Activated CD4-positive, alpha-beta T cell treated with anti-CD3 and anti-CD28 coated beads, Interleukin-2, amount 50 U/mL, for 24 hours (primary cell): ENCODE data around the gene EVL.

Experiments used
- DNase-seq, 2 donors: peaks; one replicate each; pipeline ENCODE4 v3.0.0-alpha.2; 2020; ENCODE audit warnings: low read depth in 1 of 2, low spot score in 1 of 2

EVL gene

DNA sequence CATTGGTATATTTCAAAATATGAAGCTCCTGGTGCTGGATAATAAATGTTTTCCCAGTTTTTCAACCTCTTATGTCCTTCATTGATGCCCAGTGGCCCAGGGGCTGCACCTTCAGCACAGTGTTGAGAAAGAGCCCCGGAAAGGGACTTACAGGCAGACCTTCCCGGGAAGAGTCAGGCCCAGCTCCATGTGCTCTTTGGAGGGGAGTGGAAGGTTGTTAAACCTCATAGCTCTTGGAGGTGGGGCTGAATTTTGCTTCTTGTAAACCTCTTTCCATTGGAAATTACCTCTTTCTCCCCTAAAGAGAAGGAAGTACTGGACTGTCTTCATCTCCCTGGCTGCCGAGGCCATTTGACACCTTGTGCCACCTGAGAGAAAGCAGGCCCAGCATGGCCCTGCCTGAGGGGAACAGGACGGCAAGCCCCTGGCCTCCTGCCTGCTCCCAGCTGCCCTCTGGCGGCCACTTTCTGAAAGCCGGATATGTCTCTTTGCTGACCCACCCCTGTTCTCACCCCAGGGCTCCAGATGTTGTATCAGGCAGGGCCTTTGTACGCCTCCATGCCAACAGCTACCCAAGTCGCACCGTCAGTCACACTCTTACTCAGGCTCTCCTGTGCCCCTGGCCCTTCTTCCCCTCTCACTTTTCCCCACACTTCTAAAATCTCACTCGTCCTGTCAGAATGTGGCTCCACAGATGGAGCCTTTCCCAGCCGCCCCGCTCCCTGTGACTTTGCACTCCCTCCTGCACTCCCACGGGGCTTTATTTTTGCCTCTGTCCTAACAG is 43.0 kb downstream of the EVL start:
- peak; percentile 77 to 84 for DNase-seq

DNA sequence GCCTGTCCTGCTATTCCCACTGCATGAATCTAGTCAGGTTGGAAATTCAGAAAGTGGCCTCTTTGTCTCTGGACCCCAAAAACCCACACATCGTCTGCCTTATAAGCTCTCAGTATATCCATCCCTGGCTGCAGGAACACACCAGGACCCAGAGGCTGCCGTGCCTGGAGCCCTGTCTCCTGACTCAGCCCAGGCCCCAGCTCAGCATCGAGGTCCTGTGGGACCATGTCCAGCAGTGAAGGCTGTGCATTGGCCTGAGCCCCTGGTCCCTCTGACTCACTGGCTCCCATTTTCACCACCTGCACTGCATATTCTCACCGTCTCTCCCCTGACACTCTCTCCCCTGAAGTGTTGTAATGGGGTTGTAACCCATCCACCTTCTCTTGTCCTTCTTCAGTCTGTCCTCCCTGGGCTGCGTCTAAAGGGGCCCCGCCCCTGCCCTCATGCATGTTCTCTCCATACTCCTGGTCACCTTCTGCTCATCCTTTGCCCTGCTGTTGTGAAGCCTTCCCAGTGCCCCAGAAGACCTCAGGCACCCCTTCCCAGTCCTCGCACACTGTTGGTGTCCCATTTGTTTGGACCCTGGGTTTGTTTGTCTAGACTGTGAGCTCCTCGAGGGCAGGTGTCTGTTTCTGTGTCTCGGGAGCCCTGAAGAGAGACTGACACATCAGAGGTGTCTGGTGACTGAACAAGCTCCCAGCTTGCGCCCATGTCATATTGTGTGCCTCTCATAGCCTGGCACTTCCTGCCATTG is 43.8 kb downstream of the EVL start:
- DNase-seq = no peak

DNA sequence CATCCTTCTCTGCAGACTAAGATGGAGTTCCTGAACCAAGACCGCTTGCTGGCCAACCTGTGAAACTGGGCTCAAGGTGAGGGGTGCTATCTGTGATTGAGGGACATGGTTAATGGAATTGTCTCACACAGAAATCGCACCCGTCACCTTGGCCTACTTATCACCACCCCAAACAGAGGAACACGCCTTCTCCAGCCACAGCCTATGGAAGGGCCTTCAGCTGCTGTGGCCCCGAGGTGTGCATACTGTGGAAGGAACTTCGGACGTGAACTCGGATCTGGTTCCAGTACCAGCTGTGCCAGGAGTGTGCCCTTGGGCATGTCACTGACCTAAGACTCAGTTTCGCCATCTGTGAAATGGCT is 44.4 kb downstream of the EVL start:
- DNase-seq = no peak

DNA sequence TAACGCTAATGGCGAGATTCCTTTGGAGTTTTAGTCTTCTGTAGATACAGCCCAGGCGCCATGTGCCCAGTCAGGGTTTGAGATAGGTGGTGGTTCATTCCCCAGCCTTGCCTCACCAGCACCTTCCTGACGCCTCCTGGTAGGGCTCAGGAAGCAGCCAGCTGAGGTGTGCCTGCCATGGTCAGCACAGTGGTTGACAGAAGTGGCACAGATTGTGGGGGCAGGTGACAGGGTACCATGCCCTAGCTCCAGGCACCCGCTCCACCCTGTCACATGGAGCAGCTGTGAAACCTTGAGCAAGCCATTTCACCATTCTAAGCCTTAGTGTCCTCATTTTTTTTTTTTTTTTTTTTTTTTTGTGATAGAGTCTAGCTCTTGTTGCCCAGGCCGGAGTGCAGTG is 45.6 kb downstream of the EVL start:
- DNase-seq = no peak

GRCh38 chr14:100111931-100112704 is 46.9 kb downstream of the EVL start:
- no peak for DNase-seq

DNA sequence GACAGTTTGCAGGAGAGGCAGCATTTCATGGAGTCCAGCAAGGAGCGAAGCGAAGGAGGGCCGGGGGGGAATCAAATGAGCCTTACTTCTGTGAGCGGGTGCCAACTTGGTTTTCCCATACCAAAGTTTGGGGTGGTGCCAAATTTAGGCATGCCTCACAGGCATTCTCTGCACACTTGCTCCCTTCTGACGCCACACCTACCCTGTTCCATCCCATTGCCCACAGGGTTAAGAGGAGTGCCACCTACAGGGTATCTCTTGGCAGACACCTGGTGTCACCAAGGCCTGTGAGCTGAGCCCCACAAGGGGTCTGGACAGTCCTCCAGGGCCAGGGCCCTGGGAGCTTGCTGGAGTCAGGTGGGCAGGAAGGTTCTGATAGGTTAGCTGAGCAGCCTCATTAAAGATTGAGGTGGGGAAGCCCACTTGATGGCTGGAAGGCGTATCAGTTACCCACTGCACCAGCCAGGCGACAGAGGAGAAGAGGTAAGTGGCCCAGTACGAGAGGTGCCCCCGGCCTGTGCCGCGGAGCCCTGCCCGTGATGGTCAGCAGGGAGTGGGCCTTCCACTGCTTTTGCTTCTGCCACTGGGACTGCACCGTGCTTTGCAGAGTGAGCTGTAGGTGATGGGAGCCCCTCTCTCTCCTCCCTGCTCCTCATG is 49.0 kb downstream of the EVL start:
- DNase-seq = no peak

- no peak for DNase-seq
These were observed 50.0 kb downstream of the EVL start for GRCh38 chr14:100115236-100115635.

DNA sequence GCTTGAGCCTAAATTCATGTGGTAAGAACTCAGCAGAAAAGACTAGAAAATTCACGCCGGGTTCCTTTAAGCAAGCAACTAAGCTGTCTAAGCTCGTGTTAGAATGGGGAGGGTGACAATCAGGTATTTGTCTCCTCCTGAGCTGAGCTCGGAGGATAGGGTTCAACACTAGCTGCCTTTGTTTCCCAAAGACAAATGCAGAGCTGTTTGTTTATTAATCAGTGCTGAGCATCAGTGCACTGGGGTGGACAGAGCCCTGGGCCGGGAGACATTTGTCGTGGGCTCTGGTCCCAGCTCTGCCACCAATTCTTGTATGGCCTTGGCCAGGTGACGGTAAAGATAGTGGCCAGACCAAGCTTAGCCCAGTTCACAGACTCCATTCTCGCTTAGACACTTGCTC is 50.5 kb downstream of the EVL start:
- no peak for DNase-seq

- no peak for DNase-seq
These were observed 50.9 kb downstream of the EVL start for GRCh38 chr14:100116134-100116533.

DNA sequence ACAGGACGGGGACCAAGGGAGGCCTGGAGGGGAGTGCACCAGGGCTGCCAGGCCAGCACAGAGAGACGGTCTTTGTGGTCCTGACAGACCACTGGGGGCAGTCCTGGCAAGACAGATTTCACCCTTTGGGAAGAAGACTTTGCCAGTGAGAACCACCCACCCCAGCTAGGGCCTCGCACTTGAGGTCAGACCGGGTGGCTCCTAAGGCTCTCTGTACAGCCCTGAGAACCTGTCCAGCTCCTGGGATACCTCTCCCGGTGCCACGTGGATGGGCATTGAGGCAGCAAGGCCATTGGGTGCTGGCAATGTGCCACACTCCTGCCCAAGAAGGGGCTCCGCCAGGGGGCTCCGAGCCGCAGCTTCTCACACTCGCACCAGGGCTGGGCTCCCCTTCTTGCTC is 51.8 kb downstream of the EVL start:
- DNase-seq = no peak

DNA sequence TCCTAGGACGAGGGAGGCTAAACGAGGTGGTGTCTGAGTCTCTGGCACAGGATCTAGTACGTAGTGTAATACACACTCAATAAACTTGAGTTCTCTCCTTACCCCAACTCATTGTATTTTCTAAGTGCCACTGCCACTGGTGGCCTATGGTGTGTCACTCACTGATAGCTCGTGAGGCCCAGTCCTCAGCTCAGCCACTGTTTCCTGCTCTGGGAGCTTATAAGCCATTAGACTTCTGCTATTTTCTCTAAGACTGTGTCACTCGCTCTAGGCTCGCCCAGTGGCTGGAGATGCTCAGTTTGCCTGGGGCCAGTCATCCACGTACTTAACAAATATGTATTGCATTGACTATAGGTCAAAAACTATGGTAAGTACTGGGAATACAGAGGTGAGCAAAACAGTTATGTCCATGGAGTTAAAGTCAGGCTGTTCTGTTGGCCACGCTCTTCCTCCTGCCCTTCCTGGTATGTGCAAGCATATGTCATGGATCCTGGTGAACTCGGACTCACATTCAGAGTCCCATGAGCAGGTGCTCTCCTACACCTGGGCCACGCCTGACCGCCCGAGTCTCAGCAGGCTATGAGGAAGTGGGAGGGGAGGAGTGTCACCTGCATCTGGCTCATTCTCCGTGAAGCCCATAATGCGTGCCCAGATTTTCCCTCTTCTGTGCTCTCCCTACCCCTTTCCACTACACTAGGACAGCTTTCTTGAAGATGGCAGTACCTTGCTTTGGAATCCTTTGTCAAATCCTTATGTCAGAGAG is 52.6 kb downstream of the EVL start:
- no peak for DNase-seq

DNA sequence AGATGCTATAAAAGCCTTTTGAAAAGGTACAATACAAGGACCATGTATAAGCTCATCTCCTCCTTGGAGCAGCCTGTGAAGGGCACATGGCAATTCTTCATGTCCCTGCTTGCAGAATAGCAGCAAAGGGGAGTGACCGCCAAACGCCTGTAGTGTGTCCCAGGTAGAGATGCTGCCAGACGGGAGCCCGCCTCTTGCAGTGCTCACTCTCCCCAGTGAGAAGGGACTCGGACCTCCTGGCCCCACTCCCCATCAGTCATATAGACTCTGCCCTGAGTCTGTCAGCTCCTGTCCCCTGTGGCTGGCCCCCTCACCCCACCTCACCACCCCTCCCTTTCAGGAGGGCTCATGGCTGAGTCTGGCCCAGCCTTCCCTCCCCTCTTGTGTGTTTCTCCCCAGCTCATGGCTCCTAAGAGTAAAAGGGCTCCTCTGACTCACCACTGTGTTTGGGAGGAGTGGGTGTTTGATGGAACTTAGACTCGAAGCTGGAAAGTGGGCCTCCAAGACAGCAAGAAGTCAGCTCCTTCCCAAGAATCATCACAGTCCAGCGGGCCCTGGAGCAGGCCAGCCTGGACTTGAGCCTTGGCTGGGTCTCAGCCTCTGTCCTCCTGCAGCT is 53.3 kb downstream of the EVL start:
- no peak for DNase-seq

DNA sequence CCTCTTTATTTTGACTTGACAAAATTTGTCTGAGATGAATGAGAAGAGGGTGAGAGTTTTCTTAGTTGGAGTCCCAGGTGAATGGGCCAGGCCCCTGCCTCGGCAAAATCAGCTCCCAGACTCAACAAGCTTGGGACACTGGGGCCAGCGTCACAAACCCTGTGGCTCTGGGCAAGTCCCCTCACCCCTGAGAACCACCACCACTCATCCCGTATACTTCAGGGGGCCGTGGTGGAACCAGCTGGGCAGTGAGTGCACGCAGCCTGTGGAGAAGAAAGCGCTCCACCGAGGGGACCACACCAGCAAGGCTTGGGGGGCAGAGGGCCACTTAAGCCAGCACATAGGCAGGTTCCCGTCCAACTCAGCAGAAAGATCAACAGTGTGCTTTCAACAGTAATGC is 54.0 kb downstream of the EVL start:
- no peak for DNase-seq

DNA sequence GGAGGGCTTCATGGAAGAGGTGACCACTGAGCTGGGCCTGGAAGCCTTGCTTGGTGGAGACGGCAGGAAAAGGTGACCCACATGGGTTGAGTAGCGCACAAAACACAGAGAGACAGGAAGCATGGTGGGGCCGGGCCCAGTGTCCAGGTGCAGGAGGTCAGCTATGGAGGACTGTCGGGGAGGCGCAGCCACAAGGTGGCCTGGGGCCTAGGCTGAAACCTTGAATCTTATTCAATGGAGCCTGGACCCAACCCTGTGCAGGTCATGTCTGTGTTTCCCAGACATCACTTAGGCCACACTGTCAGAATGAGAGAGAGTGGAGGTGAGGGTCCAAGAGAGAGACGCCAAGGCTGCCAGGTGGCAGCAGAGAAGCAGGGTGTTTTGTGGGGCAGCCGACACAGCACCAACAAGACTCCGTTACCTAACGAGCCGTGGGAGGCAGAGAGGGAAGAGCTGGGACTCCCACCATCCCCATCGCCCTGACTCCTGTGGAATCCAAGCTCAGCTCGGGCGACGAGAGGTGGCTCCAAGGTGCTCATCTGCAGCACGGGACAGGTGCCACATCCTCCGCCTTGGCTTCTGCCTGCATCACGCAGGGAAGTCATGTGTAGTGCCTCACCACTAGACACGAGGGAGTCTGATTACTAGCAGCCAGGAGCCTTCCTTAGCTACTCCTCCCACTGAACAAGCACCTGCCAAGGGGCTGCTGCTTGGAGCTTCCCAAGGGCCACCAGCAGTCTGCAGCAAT is 55.5 kb downstream of the EVL start:
- DNase-seq = no peak

DNA sequence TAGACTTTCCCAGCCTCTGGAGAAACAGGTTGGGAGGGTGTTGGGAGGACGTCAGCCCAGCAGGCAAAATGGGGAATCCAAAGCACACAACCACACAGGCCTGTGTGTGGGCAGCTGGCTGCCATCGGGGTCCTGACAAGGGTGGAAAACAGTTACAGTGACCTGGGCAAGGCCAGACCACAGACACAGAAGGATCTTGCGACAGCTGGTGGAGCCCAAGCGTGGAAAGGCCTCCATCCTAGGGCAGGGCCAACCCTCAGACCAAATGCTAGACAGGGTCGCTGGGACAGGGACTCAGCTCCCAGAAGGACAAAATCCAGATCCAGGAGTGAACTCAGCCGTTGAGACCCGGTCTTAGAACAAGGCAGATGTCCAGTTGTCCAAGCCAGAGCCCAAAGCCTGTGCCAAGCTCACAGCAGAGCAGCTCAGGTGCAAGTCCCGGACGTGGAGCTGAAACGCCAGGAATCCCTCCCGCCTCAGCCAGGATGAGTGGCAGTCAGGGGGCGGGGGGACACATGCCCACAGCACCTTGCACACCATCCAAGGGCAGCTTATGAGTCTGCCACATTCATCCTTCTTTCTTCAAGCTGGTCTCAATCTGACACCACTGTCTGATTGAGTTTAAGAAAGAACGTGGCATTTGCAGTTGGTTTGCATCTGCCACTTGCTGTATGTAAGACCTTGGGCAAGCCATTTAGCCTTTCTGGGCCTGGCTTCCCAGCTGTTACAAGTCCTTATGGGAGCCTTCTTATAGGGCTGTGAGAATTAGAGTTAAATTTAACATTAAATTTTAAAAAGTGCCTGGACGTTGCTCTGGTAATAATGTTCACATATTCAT is 56.6 kb downstream of the EVL start:
- DNase-seq = no peak

DNA sequence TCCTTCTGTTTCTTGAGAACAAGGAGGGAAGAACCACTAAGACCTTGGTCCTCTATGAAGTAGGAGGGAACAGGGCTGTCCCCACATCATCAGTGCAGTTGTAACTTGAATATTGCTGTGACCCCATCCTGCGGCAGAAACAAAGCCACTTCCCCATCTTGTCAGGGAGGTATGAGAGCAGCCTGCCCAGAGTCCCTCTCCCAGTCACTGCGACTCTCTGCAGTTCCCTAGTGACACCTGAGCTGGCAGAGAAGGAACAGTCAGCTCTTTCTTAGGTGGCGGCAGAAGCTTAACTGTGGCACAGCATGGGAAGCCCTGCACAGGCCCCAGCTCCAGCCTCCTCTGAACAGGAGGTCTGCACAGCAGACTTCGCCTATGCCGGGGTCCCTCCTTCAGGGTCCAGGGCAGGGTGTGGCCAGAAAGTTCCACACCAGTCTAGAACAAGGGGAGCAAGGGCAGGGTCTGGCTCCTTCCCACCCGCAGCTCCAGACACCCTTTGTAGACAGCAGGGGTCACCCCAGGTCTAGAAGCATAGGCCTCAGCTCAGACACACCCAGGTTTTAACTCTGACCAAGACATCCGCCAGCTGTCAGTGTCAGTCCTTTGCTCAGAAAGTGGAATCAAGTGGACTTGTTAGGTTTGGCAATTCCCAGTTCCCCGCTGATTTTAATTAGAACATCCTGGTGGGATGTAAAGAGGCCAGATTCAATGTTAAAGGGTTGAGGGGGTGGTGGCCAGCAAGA is 57.4 kb downstream of the EVL start:
- no peak for DNase-seq

GRCh38 chr14:100123618-100124017 is 58.4 kb downstream of the EVL start:
- DNase-seq = no peak

- no peak for DNase-seq
These were observed 59.4 kb downstream of the EVL start for GRCh38 chr14:100124551-100125088.
